Neural cell (in vitro differentiated cells): ENCODE measurements around the gene TNIP1. TPM values are rescaled to one million over a fixed set of nuclear protein-coding genes. Genes with fewer than 3 reads are reported as not detected.

ENCODE experiments used
- H2AFZ ChIP-seq: fragments of 200-600, 300-800 bp; sonication (generic), shearing (Covaris generic); 2 replicates; pipeline ENCODE4 v1.6.0; 2014; ENCODE audit warnings: low read depth, mild to moderate bottlenecking, antibody characterized with exemption, low read length, moderate library complexity
- H3F3A ChIP-seq: fragments of 200-600 bp; shearing (Covaris generic); 2 replicates; pipeline ENCODE4 v1.6.1; 2016; ENCODE audit warnings: mild to moderate bottlenecking, moderate library complexity, mixed read lengths, antibody characterized with exemption, low read length; ENCODE audit not compliant: insufficient read depth, poor library complexity, severe bottlenecking
- H3K27ac ChIP-seq: fragments of 200-600, 300-800 bp; sonication (generic), shearing (Covaris generic); 2 replicates; pipeline ENCODE4 v1.5.1; 2014; ENCODE audit warnings: mild to moderate bottlenecking, low read length, moderate library complexity
- H3K27me3 ChIP-seq: fragments of 300-800, 200-600 bp; sonication (generic), shearing (Covaris generic); 2 replicates; pipeline ENCODE4 v1.6.0; 2014; ENCODE audit warnings: mild to moderate bottlenecking, low read depth, low read length, moderate library complexity; ENCODE audit not compliant: insufficient read depth
- H3K36me3 ChIP-seq: fragments of 300-800, 200-600 bp; sonication (generic), shearing (Covaris generic); 2 replicates; pipeline ENCODE4 v1.5.1; 2014; ENCODE audit warnings: mild to moderate bottlenecking, antibody characterized with exemption, low read length, moderate library complexity; ENCODE audit not compliant: insufficient read depth
- H3K4me2 ChIP-seq: fragments of 300-800, 200-600 bp; sonication (generic), shearing (Covaris generic); 2 replicates; pipeline ENCODE4 v1.6.0; 2014; ENCODE audit warnings: mild to moderate bottlenecking, low read length
- H3K4me3 ChIP-seq: fragments of 300-800, 200-600 bp; sonication (generic), shearing (Covaris generic); 2 replicates; pipeline ENCODE4 v1.5.1; 2014; ENCODE audit warnings: mild to moderate bottlenecking, low read length, moderate library complexity
- H3K79me2 ChIP-seq: fragments of 200-600 bp; shearing (Covaris generic); replicated peaks from 2 replicates; pipeline ENCODE4 v1.6.0; 2014; ENCODE audit warnings: mild to moderate bottlenecking, low read length, moderate library complexity; ENCODE audit not compliant: insufficient read depth
- H3K9ac ChIP-seq: fragments of 300-800, 200-600 bp; sonication (generic), shearing (Covaris generic); 2 replicates; pipeline ENCODE4 v1.6.1; 2016; ENCODE audit warnings: mild to moderate bottlenecking, low read length, mixed read lengths
- H3K9me2 ChIP-seq: fragments of 200-600 bp; shearing (Covaris generic); 2 replicates; pipeline ENCODE4 v1.6.1; 2016; ENCODE audit warnings: mild to moderate bottlenecking, low read length, mixed read lengths; ENCODE audit not compliant: insufficient read depth
- H3K9me3 ChIP-seq: fragments of 200-600, 300-800 bp; sonication (generic), shearing (Covaris generic); 2 replicates; pipeline ENCODE4 v1.6.1; 2016; ENCODE audit warnings: mild to moderate bottlenecking, mixed run types, low read length, moderate library complexity, mixed read lengths
- H4K20me1 ChIP-seq: fragments of 200-600 bp; shearing (Covaris generic); 2 replicates; pipeline ENCODE4 v1.6.1; 2016; ENCODE audit warnings: mild to moderate bottlenecking, mixed run types; ENCODE audit not compliant: insufficient read depth
- CTCF ChIP-seq: fragments of 450-650 bp; IDR thresholded peaks from 2 replicates; pipeline ENCODE4 v1.5.1; 2014; ENCODE audit warnings: antibody characterized with exemption, mild to moderate bottlenecking, moderate library complexity; ENCODE audit not compliant: poor library complexity, severe bottlenecking
- EP300 ChIP-seq: fragments of 450-650 bp; conservative IDR thresholded peaks from 2 replicates; pipeline ENCODE4 v1.6.1; 2014; ENCODE audit warnings: antibody characterized with exemption, mild to moderate bottlenecking, moderate library complexity; ENCODE audit not compliant: poor library complexity, severe bottlenecking
- EZH2 ChIP-seq: fragments of 200-600, 300-800 bp; shearing (Covaris generic), sonication (generic); IDR thresholded peaks from 2 replicates; pipeline ENCODE4 v1.6.1; 2014; ENCODE audit warnings: antibody characterized with exemption, low read length, borderline replicate concordance, mild to moderate bottlenecking; ENCODE audit not compliant: insufficient read depth, poor library complexity, severe bottlenecking
- MXI1 ChIP-seq: fragments of 450-650 bp; conservative IDR thresholded peaks from 2 replicates; pipeline ENCODE4 v1.6.1; 2014; ENCODE audit warnings: antibody characterized with exemption, mild to moderate bottlenecking; ENCODE audit not compliant: poor library complexity, severe bottlenecking
- REST ChIP-seq: IDR thresholded peaks from 2 replicates; pipeline ENCODE4 v1.6.1; 2012; ENCODE audit warnings: borderline replicate concordance
- SMC3 ChIP-seq: fragments of 450-650 bp; conservative IDR thresholded peaks from 2 replicates; pipeline ENCODE4 v1.6.1; 2014; ENCODE audit warnings: antibody characterized with exemption, mild to moderate bottlenecking, moderate library complexity; ENCODE audit not compliant: poor library complexity
- TAF1 ChIP-seq: IDR thresholded peaks from 2 replicates; pipeline ENCODE4 v1.6.1; 2012; ENCODE audit warnings: low read depth
- polyA plus RNA-seq: library from polyadenylated mRNA; depleted of rRNA; stranded (reverse); fragments of >200 nt; gene quantifications from 2 replicates; pipeline ENCODE4 v1.2.3, GENCODE V29; 2014

Gene TNIP1
- polyA plus RNA-seq, 1 donor from 2014 or later: 3.3 TPM

- H3K4me2 ChIP-seq: no peak overlapping the region
- H3K36me3 ChIP-seq: peaks cover 14% of the 10 kb centered on the region
- H3K27ac ChIP-seq: no peak overlapping the region
- no peak overlapping the region for H3K9ac ChIP-seq
- no peaks in the 10 kb centered on the region for H3K27me3 ChIP-seq
- H4K20me1 ChIP-seq: no peaks in the 10 kb centered on the region
- H3K4me3 ChIP-seq: no peak overlapping the region
- no peaks in the 10 kb centered on the region for H3K9me2 ChIP-seq
- no peaks in the 10 kb centered on the region for H3K79me2 ChIP-seq
- TF ChIP-seq EZH2: no peak
- TF ChIP-seq TAF1: no peak
- TF ChIP-seq EP300: no peak
- TF ChIP-seq SMC3: no peak
- TF ChIP-seq MXI1: no peak
- no peak for TF ChIP-seq REST
- no peak for TF ChIP-seq CTCF
- no peaks in the 10 kb centered on the region for H3F3A ChIP-seq
- H3K9me3 ChIP-seq: no peaks in the 10 kb centered on the region
- H2AFZ ChIP-seq: no peak overlapping the region
Measured at GRCh38 chr5:151101746-151102145, 20.9 kb upstream of the TNIP1 start.

GRCh38 chr5:151101151-151101550 lies 20.3 kb upstream of the TNIP1 start:
- no peaks in the 10 kb centered on the region for H4K20me1 ChIP-seq
- no peaks in the 10 kb centered on the region for H3K79me2 ChIP-seq
- no peak overlapping the region for H3K9ac ChIP-seq
- H3K9me2 ChIP-seq: no peaks in the 10 kb centered on the region
- H3K4me2 ChIP-seq: no peak overlapping the region
- no peak overlapping the region for H2AFZ ChIP-seq
- no peaks in the 10 kb centered on the region for H3K27me3 ChIP-seq
- no peak overlapping the region for H3K4me3 ChIP-seq
- H3K36me3 ChIP-seq: peaks cover 14% of the 10 kb centered on the region
- no peaks in the 10 kb centered on the region for H3K9me3 ChIP-seq
- no peaks in the 10 kb centered on the region for H3F3A ChIP-seq
- H3K27ac ChIP-seq: no peak overlapping the region
- TF ChIP-seq SMC3: no peak
- TF ChIP-seq MXI1: no peak

- Histone ChIP-seq H3K79me2 (no peaks in the 10 kb centered on the region), H3K9me3 (no peaks in the 10 kb centered on the region), H3K4me2 (no peak overlapping the region), H3F3A (no peaks in the 10 kb centered on the region), H3K4me3 (no peak overlapping the region), H3K36me3 (peaks cover 14% of the 10 kb centered on the region), H3K9ac (no peak overlapping the region), H2AFZ (no peak overlapping the region), H3K27me3 (no peaks in the 10 kb centered on the region), H3K27ac (no peak overlapping the region), H3K9me2 (no peaks in the 10 kb centered on the region), H4K20me1 (no peaks in the 10 kb centered on the region)
- TF ChIP-seq REST (no peak), TAF1 (no peak), MXI1 (no peak), CTCF (no peak), EP300 (no peak), EZH2 (no peak)
Measured at GRCh38 chr5:151100681-151101080, 19.8 kb upstream of the TNIP1 start.
